Measurements from ENCODE around the gene LYSMD2. TPM values are rescaled to one million over a fixed set of nuclear protein-coding genes. Genes with fewer than 3 reads are reported as not detected.
A peak's percentile ranks its signal among the peaks of the same experiment; 100 is the strongest.

The LYSMD2 gene
- total and polyA plus RNA-seq, 7 donors = 4.3 to 16.8 (median 7.2) TPM

GRCh38 chr15:51714162-51714561 is 23.3 kb downstream of the LYSMD2 start:
- H3K36me3 ChIP-seq (ENCODE audit: insufficient read depth in 1 of 2, low read depth in 1 of 2) = no peaks in the 10 kb centered on the region
- DNase-seq = no peak
- no peaks in the 10 kb centered on the region for H3K4me1 ChIP-seq
- H3K27me3 ChIP-seq (ENCODE audit: insufficient read depth in 3 of 3, low read length in 2 of 3) = no peaks in the 10 kb centered on the region
- WGBS, 3 donors = 48 to 70% (median 63%) methylated on average over 1 of the region's 1 CpG
- H3K4me3 ChIP-seq = no peak overlapping the region
- no peaks in the 10 kb centered on the region for H3K9me3 ChIP-seq
- TF ChIP-seq CTCF (IDR thresholded peaks at IDR 0.05) = no peak
- no peak for ATAC-seq
- no peak overlapping the region for H3K27ac ChIP-seq
- intact Hi-C loops (cut with DNase I) = no loop called here

DNA sequence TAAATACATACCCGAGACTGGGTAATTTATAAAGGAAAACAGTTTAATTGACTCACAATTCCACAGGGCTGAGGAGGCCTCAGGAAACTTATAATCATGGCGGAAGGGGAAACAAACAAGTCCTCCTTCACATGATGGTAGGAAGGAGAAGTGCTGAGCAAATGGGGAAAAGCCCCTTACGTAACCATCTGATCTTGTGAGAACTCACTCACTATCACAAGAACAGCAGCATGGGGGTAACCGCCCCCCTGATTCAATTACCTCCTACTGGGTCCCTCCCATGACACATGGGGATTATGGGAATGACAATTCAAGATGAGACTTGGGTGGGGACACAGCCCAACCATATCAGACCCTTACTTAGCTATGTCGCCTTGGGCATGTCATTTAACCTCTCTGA is 28.4 kb downstream of the LYSMD2 start:
- Histone ChIP-seq H3K36me3 (ENCODE audit: insufficient read depth in 1 of 2, low read depth in 1 of 2) (no peaks in the 10 kb centered on the region), H3K27me3 (ENCODE audit: insufficient read depth in 3 of 3, low read length in 2 of 3) (no peaks in the 10 kb centered on the region), H3K4me3 (no peak overlapping the region), H3K9me3 (no peaks in the 10 kb centered on the region), H3K27ac (no peak overlapping the region), H3K4me1 (no peaks in the 10 kb centered on the region)
- intact Hi-C loops (cut with DNase I) = no loop called here
- 83 to 93% (median 91%) methylated on average over 5 of the region's 5 CpGs for WGBS, 3 donors
- TF ChIP-seq CTCF (IDR thresholded peaks at IDR 0.05) = no peak
- ATAC-seq (no peak), DNase-seq (no peak)

DNA sequence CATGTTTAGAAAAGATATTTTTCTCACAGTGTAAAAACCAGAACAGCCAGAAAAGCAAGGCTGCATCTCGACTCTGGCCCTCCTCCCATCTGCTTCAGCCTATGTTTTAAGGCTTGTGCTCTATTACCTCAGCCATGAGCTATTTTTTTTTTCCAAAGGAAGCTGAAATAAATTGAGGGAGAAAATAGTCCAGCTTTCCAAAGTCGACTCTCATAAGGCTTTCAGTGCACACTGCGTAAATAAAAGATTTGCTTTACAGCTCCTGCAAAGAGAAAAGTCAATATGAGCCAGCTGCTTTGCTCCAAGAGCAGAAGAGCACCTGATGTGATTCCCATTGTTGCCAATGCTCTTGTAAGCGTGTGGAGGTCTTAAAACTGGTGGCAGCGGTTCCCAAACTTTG is 29.4 kb downstream of the LYSMD2 start:
- Histone ChIP-seq H3K4me3 (no peak overlapping the region), H3K27me3 (ENCODE audit: insufficient read depth in 3 of 3, low read length in 2 of 3) (no peaks in the 10 kb centered on the region), H3K9me3 (no peaks in the 10 kb centered on the region), H3K36me3 (ENCODE audit: insufficient read depth in 1 of 2, low read depth in 1 of 2) (no peaks in the 10 kb centered on the region), H3K27ac (no peak overlapping the region), H3K4me1 (no peaks in the 10 kb centered on the region)
- TF ChIP-seq CTCF (IDR thresholded peaks at IDR 0.05) = no peak
- WGBS, 3 donors = 50 to 54% (median 53%) methylated on average over 5 of the region's 5 CpGs
- DNase-seq = no peak
- intact Hi-C loops (cut with DNase I) = no loop called here
- ATAC-seq = no peak

- Histone ChIP-seq H3K4me1 (no peaks in the 10 kb centered on the region), H3K4me3 (no peak overlapping the region), H3K27me3 (ENCODE audit: insufficient read depth in 3 of 3, low read length in 2 of 3) (no peaks in the 10 kb centered on the region), H3K36me3 (ENCODE audit: insufficient read depth in 1 of 2, low read depth in 1 of 2) (no peaks in the 10 kb centered on the region), H3K9me3 (no peaks in the 10 kb centered on the region), H3K27ac (no peak overlapping the region)
- DNase-seq (no peak), ATAC-seq (peak in 1 of 4 donors; percentile 42)
- TF ChIP-seq CTCF (IDR thresholded peaks at IDR 0.05) = no peak
- intact Hi-C loops (cut with DNase I) = no loop called here
- WGBS, 3 donors = 63 to 71% (median 66%) methylated on average over 2 of the region's 2 CpGs
These were observed 30.4 kb downstream of the LYSMD2 start for GRCh38 chr15:51706926-51707608.

GRCh38 chr15:51706291-51706690 is 31.2 kb downstream of the LYSMD2 start:
- intact Hi-C loops (cut with DNase I) = no loop called here
- TF ChIP-seq CTCF (IDR thresholded peaks at IDR 0.05) = no peak

More at GRCh38 chr15:51706291-51706690, 31.2 kb downstream of the LYSMD2 start:
- no peaks in the 10 kb centered on the region for H3K36me3 ChIP-seq (ENCODE audit: insufficient read depth in 1 of 2, low read depth in 1 of 2)
- no peak overlapping the region for H3K4me3 ChIP-seq
- no peaks in the 10 kb centered on the region for H3K4me1 ChIP-seq
- WGBS, 3 donors = 69 to 78% (median 71%) methylated on average over 5 of the region's 5 CpGs
- ATAC-seq (no peak), DNase-seq (no peak)
- H3K27me3 ChIP-seq (ENCODE audit: insufficient read depth in 3 of 3, low read length in 2 of 3) = no peaks in the 10 kb centered on the region
- H3K9me3 ChIP-seq = no peaks in the 10 kb centered on the region
- H3K27ac ChIP-seq = no peak overlapping the region
